ENCODE data around the gene IPO5. TPM values are rescaled to one million over a fixed set of nuclear protein-coding genes. Genes with fewer than 3 reads are reported as not detected.

Gene IPO5
- total RNA-seq, 1 experiment from 2014 or later = 342 TPM

DNA sequence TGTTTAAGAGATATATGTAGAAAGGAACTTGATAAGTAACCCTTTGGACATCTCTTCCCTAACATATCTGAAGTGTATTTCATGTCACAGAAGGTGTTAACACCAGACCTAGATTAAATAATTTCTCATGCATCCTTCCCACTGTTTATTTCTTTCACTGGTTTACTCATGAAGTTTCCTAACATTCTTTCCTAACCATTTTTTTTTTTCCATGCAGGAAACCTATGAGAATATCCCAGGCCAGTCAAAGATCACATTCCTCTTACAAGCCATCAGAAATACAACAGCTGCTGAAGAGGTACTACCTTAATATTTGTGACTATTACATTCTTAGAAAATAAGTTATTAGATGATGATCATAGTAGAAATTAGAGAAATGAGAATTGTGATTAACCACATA lies 28.8 kb downstream of the IPO5 start:
- no peak overlapping the region for H3K4ac ChIP-seq (ENCODE audit: low read depth, low read length)
- no peak overlapping the region for H3K23ac ChIP-seq (ENCODE audit: insufficient read length, low read depth, low read length)
- no peak overlapping the region for H2AFZ ChIP-seq (ENCODE audit: low read length)
- H2BK5ac ChIP-seq (ENCODE audit: insufficient read length, low read length) = no peak overlapping the region
- H2BK12ac ChIP-seq (ENCODE audit: insufficient read length, low read depth, low read length) = no peak overlapping the region
- peaks cover 6% of the 10 kb centered on the region for H3K79me1 ChIP-seq (ENCODE audit: insufficient read depth, low read depth, low read length, poor library complexity, severe bottlenecking)
- H2BK20ac ChIP-seq (ENCODE audit: low read depth, low read length, poor library complexity, severe bottlenecking) = no peak overlapping the region
- H4K91ac ChIP-seq (ENCODE audit: insufficient read length, low read depth, low read length) = no peak overlapping the region
- peaks cover 19 to 26% of the 10 kb centered on the region in 2 experiments for H3K4me1 Mint-ChIP-seq
- H3K56ac ChIP-seq (ENCODE audit: insufficient read length, low read depth, low read length) = no peak overlapping the region
- H4K8ac ChIP-seq (replicated peaks; ENCODE audit: insufficient read length, low read depth, low read length) = no peak overlapping the region
- H3K23me2 ChIP-seq (ENCODE audit: insufficient read length, low read depth, low read length, poor library complexity, severe bottlenecking) = peaks cover 5% of the 10 kb centered on the region
- H3K27me3 ChIP-seq (ENCODE audit: insufficient read depth, low read length) = no peaks in the 10 kb centered on the region
- no peaks in the 10 kb centered on the region for H3K9me3 Mint-ChIP-seq
- TF ChIP-seq, protein P1, sequence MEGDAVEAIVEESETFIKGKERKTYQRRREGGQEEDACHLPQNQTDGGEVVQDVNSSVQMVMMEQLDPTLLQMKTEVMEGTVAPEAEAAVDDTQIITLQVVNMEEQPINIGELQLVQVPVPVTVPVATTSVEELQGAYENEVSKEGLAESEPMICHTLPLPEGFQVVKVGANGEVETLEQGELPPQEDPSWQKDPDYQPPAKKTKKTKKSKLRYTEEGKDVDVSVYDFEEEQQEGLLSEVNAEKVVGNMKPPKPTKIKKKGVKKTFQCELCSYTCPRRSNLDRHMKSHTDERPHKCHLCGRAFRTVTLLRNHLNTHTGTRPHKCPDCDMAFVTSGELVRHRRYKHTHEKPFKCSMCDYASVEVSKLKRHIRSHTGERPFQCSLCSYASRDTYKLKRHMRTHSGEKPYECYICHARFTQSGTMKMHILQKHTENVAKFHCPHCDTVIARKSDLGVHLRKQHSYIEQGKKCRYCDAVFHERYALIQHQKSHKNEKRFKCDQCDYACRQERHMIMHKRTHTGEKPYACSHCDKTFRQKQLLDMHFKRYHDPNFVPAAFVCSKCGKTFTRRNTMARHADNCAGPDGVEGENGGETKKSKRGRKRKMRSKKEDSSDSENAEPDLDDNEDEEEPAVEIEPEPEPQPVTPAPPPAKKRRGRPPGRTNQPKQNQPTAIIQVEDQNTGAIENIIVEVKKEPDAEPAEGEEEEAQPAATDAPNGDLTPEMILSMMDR (conservative IDR thresholded peaks at IDR 0.05) = no peak
- H3K4me3 Mint-ChIP-seq = no peak overlapping the region
- H2BK15ac ChIP-seq (ENCODE audit: low read depth, low read length) = no peak overlapping the region
- H3K9me3 ChIP-seq (ENCODE audit: control insufficient read depth, low read depth, low read length) = no peaks in the 10 kb centered on the region
- peaks cover 23% of the 10 kb centered on the region; the same call in 1 of the 2 replicates for H3K79me2 ChIP-seq (ENCODE audit: insufficient read depth, low read length)
- no peak overlapping the region for H3K27ac ChIP-seq (ENCODE audit: insufficient read length, low read depth, low read length)
- H3K36me3 Mint-ChIP-seq (ENCODE audit: insufficient read depth in 1 of 3, low read depth in 3 of 3) = peaks cover 38 to 56% (median 49%) of the 10 kb centered on the region in 3 experiments
- H3K4me1 ChIP-seq (ENCODE audit: insufficient read depth, low read length) = no peaks in the 10 kb centered on the region
- no peak for DNase-seq
- H3K9ac ChIP-seq (ENCODE audit: extremely low read depth, insufficient read length, low read length) = no peak overlapping the region
- H3T11ph ChIP-seq (ENCODE audit: low read length) = no peak overlapping the region
- no peak overlapping the region for H2AK5ac ChIP-seq (ENCODE audit: insufficient read length, low read length)
- peak overlapping the region in 2 of 3 experiments; percentile 7 to 59; a peak in 2 of 7 replicates for H3K27ac Mint-ChIP-seq
- no peak overlapping the region for H3K18ac ChIP-seq (ENCODE audit: insufficient read length, low read depth, low read length)
- H3K27me3 Mint-ChIP-seq (ENCODE audit: low read depth) = no peaks in the 10 kb centered on the region
- no peak overlapping the region for H4K5ac ChIP-seq (ENCODE audit: insufficient read length, low read depth, low read length)
- H2BK120ac ChIP-seq (ENCODE audit: low read depth, low read length, poor library complexity, severe bottlenecking) = no peak overlapping the region
- no peaks in the 10 kb centered on the region for H4K20me1 ChIP-seq (ENCODE audit: control insufficient read depth, insufficient read depth, insufficient read length)
- no peak overlapping the region for H3K4me2 ChIP-seq (ENCODE audit: insufficient read depth, insufficient read length, low read length)
- H3K14ac ChIP-seq (ENCODE audit: insufficient read depth, low read length) = no peak overlapping the region

Measured in H9 (cell line).